HepG2 (cell line): ENCODE data around the gene HSF4. TPM values are rescaled to one million over a fixed set of nuclear protein-coding genes. Genes with fewer than 3 reads are reported as not detected.

ENCODE experiments used
- ATAC-seq: fragments of 200-7000 bp; cut with Tn5 transposase; 3 replicates; pipeline ENCODE4 v1.9.1; 2020; ENCODE audit warnings: mild to moderate bottlenecking, moderate library complexity
- BruUV-seq: library from RNA; stranded (reverse); fragments of 400-500 nt; replicated peaks from 2 replicates; lab custom pipeline; 2021; lab: Mats Ljungman, UMichigan
- CTCF ChIA-PET: fragments of 300-600 bp; formaldehyde crosslinking; extraction: SDS; loops from one replicate; lab custom pipeline; 2021; ENCODE audit warnings: low total read pairs, inconsistent platforms, low intra/inter-chr PET ratio; lab: Yijun Ruan, JAX
- POLR2A ChIA-PET: fragments of 350-600 bp; sonication (Branson Sonifier 250); formaldehyde crosslinking; loops from one replicate; lab custom pipeline; 2020; ENCODE audit warnings: antibody characterized with exemption, inconsistent platforms; lab: Yijun Ruan, JAX
- DNase-seq: peaks from one replicate; pipeline ENCODE4 v3.0.0-alpha.2; 2015; ENCODE audit warnings: low spot score
- FAIRE-seq: peaks from 3 replicates; lab custom pipeline; 2011; peaks lifted over from hg19 to GRCh38; lab: Jason Lieb, UNC
- H2AFZ ChIP-seq: one replicate; pipeline ENCODE4 v1.6.1; 2011; ENCODE audit warnings: low read length, inconsistent platforms
- H3K27ac ChIP-seq: fragments of 300-600 bp; 3 replicates; pipeline ENCODE4 v1.8.0; 2011; ENCODE audit warnings: mixed run types, mild to moderate bottlenecking, mixed read lengths, low read length, inconsistent platforms; ENCODE audit not compliant: insufficient read depth; ENCODE audit errors: extremely low read length
- H3K27me3 ChIP-seq, 2 experiments: fragments of 200-600 bp in 1 of 2; 2 replicates in 1 of 2; 3 replicates in 1 of 2; pipeline versions ENCODE4 v1.6.0 to v1.8.0; 2011; ENCODE audit warnings: low read length in 2 of 2, mild to moderate bottlenecking in 2 of 2, moderate library complexity in 2 of 2, inconsistent platforms in 1 of 2; ENCODE audit not compliant: insufficient read depth in 2 of 2, control insufficient read depth in 1 of 2
- H3K36me3 ChIP-seq, 2 experiments: fragments of 200-600 bp in 1 of 2; replicated peaks in 1 of 2; 2 replicates in 1 of 2; 3 replicates in 1 of 2; pipeline versions ENCODE4 v1.5.1 to v1.8.0; 2011; ENCODE audit warnings: low read length in 2 of 2, inconsistent platforms in 1 of 2; ENCODE audit not compliant: insufficient read depth in 2 of 2, control insufficient read depth in 1 of 2
- H3K4me1 ChIP-seq: 2 replicates; pipeline ENCODE4 v1.5.1; 2012; ENCODE audit warnings: low read length, inconsistent platforms; ENCODE audit not compliant: insufficient read depth
- H3K4me2 ChIP-seq: 2 replicates; pipeline ENCODE4 v1.6.0; 2011; ENCODE audit warnings: low read depth, low read length, inconsistent platforms
- H3K4me3 ChIP-seq, 3 experiments: fragments of 200-600 bp in 1 of 3; sonication (generic), shearing (Covaris generic) in 1 of 3; replicated peaks in 1 of 3; 2 replicates each; pipeline ENCODE4 v1.5.1; 2011 to 2016; ENCODE audit warnings: low read length in 3 of 3, inconsistent platforms in 2 of 3, low read depth in 2 of 3, mild to moderate bottlenecking in 2 of 3, control low read depth in 1 of 3, mixed read lengths in 1 of 3; ENCODE audit not compliant: insufficient read depth in 1 of 3
- H3K79me2 ChIP-seq: one replicate; pipeline ENCODE4 v1.6.1; 2011; ENCODE audit warnings: low read length, inconsistent platforms; ENCODE audit not compliant: insufficient read depth
- H3K9ac ChIP-seq: 2 replicates; pipeline ENCODE4 v1.6.0; 2011; ENCODE audit warnings: mild to moderate bottlenecking, low read depth, low read length, inconsistent platforms; ENCODE audit not compliant: insufficient read depth
- H3K9me3 ChIP-seq: 2 replicates; pipeline ENCODE4 v1.5.1; 2012; ENCODE audit warnings: mild to moderate bottlenecking, low read length
- H4K20me1 ChIP-seq: 2 replicates; pipeline ENCODE4 v1.6.0; 2011; ENCODE audit warnings: inconsistent platforms, mild to moderate bottlenecking, low read length, moderate library complexity; ENCODE audit not compliant: insufficient read depth
- CBX1 ChIP-seq: IDR thresholded peaks from one replicate; pipeline ENCODE4 v1.6.1; 2016; ENCODE audit warnings: antibody characterized with exemption, low read depth
- FOXM1 ChIP-seq: sonication (generic); formaldehyde crosslinking; IDR thresholded peaks from 2 replicates; pipeline ENCODE4 v1.5.0; 2020; ENCODE audit warnings: missing genetic modification reagents
- HNF4G ChIP-seq, 2 experiments: sonication (generic) in 1 of 2; formaldehyde crosslinking in 1 of 2; IDR thresholded peaks; 2 replicates each; pipeline versions ENCODE4 v1.4.0 to v1.6.1; 2011 to 2020; ENCODE audit warnings: borderline replicate concordance in 2 of 2, low read depth in 2 of 2, mild to moderate bottlenecking in 2 of 2, low read length in 1 of 2, missing genetic modification reagents in 1 of 2, moderate library complexity in 1 of 2
- JUNB ChIP-seq: sonication (generic); formaldehyde crosslinking; IDR thresholded peaks from 2 replicates; pipeline ENCODE4 v1.8.0; 2022; ENCODE audit warnings: missing genetic modification reagents, mild to moderate bottlenecking, borderline replicate concordance
- KDM4B ChIP-seq: sonication (generic); formaldehyde crosslinking; IDR thresholded peaks from 2 replicates; pipeline ENCODE4 v1.4.0; 2020; ENCODE audit warnings: missing genetic modification reagents
- KLF13 ChIP-seq: sonication (generic); formaldehyde crosslinking; IDR thresholded peaks from 2 replicates; pipeline ENCODE4 v1.4.0; 2020; ENCODE audit warnings: mild to moderate bottlenecking, missing genetic modification reagents
- PRDM4 ChIP-seq: sonication (generic); formaldehyde crosslinking; IDR thresholded peaks from 2 replicates; pipeline ENCODE4 v1.9.0; 2021; ENCODE audit warnings: missing genetic modification reagents, borderline replicate concordance
- RELA ChIP-seq: sonication (generic); formaldehyde crosslinking; IDR thresholded peaks from 2 replicates; pipeline ENCODE4 v1.4.0; 2020; ENCODE audit warnings: missing genetic modification reagents
- SAFB2 ChIP-seq: sonication (generic); formaldehyde crosslinking; IDR thresholded peaks from 2 replicates; pipeline ENCODE4 v1.5.1; 2020; ENCODE audit warnings: missing genetic modification reagents, low read depth, mild to moderate bottlenecking, borderline replicate concordance
- SMC3 ChIP-seq: IDR thresholded peaks from 2 replicates; pipeline ENCODE4 v1.6.1; 2011; ENCODE audit warnings: low read length, improper control_type of control experiment
- TEAD2 ChIP-seq: sonication (generic); formaldehyde crosslinking; IDR thresholded peaks from 2 replicates; pipeline ENCODE4 v1.9.0; 2021; ENCODE audit warnings: missing genetic modification reagents
- ZKSCAN5 ChIP-seq: sonication (generic); formaldehyde crosslinking; IDR thresholded peaks from 2 replicates; pipeline ENCODE4 v1.5.1; 2020; ENCODE audit warnings: mild to moderate bottlenecking, missing genetic modification reagents
- ZMYM3 ChIP-seq: sonication (generic); formaldehyde crosslinking; IDR thresholded peaks from 2 replicates; pipeline ENCODE4 v1.5.1; 2020; ENCODE audit warnings: mild to moderate bottlenecking, missing genetic modification reagents
- ZNF414 ChIP-seq: sonication (generic); formaldehyde crosslinking; IDR thresholded peaks from 2 replicates; pipeline ENCODE4 v1.5.0; 2020; ENCODE audit warnings: missing genetic modification reagents
- ZNF644 ChIP-seq: IDR thresholded peaks from 2 replicates; pipeline ENCODE4 v1.6.1; 2016; ENCODE audit warnings: low read depth
- ZNF709 ChIP-seq: sonication (generic); formaldehyde crosslinking; IDR thresholded peaks from 2 replicates; pipeline ENCODE4 v1.5.0; 2020; ENCODE audit warnings: mild to moderate bottlenecking, missing genetic modification reagents
- ZSCAN22 ChIP-seq: sonication (generic); formaldehyde crosslinking; IDR thresholded peaks from 2 replicates; pipeline ENCODE4 v1.4.0; 2020; ENCODE audit warnings: mild to moderate bottlenecking, missing genetic modification reagents
- ZZZ3 ChIP-seq: sonication (generic); formaldehyde crosslinking; IDR thresholded peaks from 2 replicates; pipeline ENCODE4 v1.4.0; 2020; ENCODE audit warnings: missing genetic modification reagents, mild to moderate bottlenecking, borderline replicate concordance
- WGBS: methylation state at CpG from one replicate; pipeline ENCODE4 v1.1.6; 2017; ENCODE audit warnings: low lambda C conversion rate; 5-methylcytosine and 5-hydroxymethylcytosine counted together
- in situ Hi-C: cut with HindIII; loops from 2 replicates; pipeline ENCODE4 v1.10.0; 2017; ENCODE audit warnings: low pct_unique_long_range_greater_than_20kb; ENCODE audit not compliant: extremely low pct_ligation_motif_present
- intact Hi-C: fragments of 100-400 bp; cut with micrococcal nuclease; formaldehyde crosslinking; loops from one replicate; pipeline ENCODE4 v1.10.0; 2022; ENCODE audit not compliant: unreplicated experiment
- polyA plus RNA-seq, 8 experiments: library from polyadenylated mRNA; depleted of rRNA in 3 of 8; stranded (reverse) in 7 of 8; unstranded in 1 of 8; fragments of >200 nt; fragmentation: Illumina TruSeq in 4 of 8; extraction: Trizol in 4 of 8; gene quantifications; 2 replicates each; pipeline versions ENCODE4 v1.2.1 to v1.2.3, GENCODE V29; 2011 to 2016; ENCODE audit warnings: low read depth in 4 of 8, missing spikeins in 1 of 8, mixed read lengths in 1 of 8; ENCODE audit not compliant: insufficient read depth in 1 of 8
- total RNA-seq, 5 experiments: library from RNA; depleted of rRNA; stranded (reverse); fragments of >200 nt; fragmentation: Illumina TruSeq; extraction: Trizol; gene quantifications; 2 replicates each; pipeline ENCODE4 v1.2.3, GENCODE V29; 2016; ENCODE audit warnings: low read depth in 1 of 5
- TF ChIP-seq, protein P1 (sequence below): sonication (generic); formaldehyde crosslinking; IDR thresholded peaks from 2 replicates; pipeline ENCODE4 v1.4.0; 2020; ENCODE audit warnings: mild to moderate bottlenecking, missing genetic modification reagents
- TF ChIP-seq, protein P2 (sequence below): IDR thresholded peaks from 2 replicates; pipeline ENCODE4 v1.6.1; 2012; ENCODE audit warnings: low read depth, low read length, improper control_type of control experiment

HSF4 gene
- total and polyA plus RNA-seq, 2 of the 13 experiments (the other 11 are each of a cell fraction or from before 2014, with no cell fraction given) = 3.5 to 16.9 TPM

DNA sequence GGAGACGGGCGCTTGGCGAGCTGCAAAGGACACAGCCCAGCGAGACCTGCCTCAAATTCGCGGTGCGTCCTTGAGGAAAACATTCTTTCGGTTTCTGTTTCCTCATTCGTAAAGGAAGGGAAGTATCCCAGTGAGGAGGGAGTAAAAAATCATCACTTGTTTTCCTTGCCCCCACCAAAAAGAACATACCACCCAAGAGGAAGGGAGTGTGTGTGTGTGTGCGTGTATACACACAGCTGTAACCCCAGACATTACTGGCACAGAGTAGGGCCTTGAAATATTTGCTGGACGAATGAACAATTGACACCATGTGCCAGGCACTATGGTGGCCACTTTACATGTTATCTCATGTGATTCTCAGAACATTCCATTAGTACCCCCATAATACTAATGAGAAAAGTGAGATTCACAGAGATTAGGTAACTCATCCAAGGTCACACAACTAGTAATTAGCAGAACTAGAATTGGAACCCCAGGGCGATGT is 21.1 kb downstream of the HSF4 start:
- Histone ChIP-seq H3K4me2 (peak overlapping the region; percentile 96), H3K79me2 (no peaks in the 10 kb centered on the region), H3K9me3 (no peaks in the 10 kb centered on the region), H3K4me3 (peak overlapping the region in 2 of 3 experiments; percentile 9 to 82; a peak in 2 of 6 replicates), H2AFZ (no peak overlapping the region), H3K9ac (no peak overlapping the region), H3K4me1 (peaks cover 52% of the 10 kb centered on the region), H3K27ac (no peak overlapping the region), H3K27me3 (peaks cover 7 to 10% of the 10 kb centered on the region in 2 experiments; a peak in 2 of 5 replicates), H4K20me1 (no peaks in the 10 kb centered on the region), H3K36me3 (no peaks in the 10 kb centered on the region)
- WGBS = 2% methylated on average over 12 of the region's 12 CpGs
- POLR2A ChIA-PET = interaction anchor here (1.1 to 2.8 kb wide), 7 partner anchors 12 to 167 kb away, joined by 4 to 18 read pairs (median 6); partner anchors contain the start of genes FHOD1, NOL3 and TMEM208
- in situ Hi-C loops = loop anchor here (5.0 kb wide), 1 partner anchor 208 kb away; no protein-coding TSS in a partner anchor
- no TSS peak for BruUV-seq
- intact Hi-C loops = loop anchor here (1.0 to 5.0 kb wide), 3 partner anchors 42 to 208 kb away; partner anchors contain the start of gene TMEM208
- FAIRE-seq (no peak), ATAC-seq (no peak), DNase-seq (no peak)
- CTCF ChIA-PET = interaction anchor here (0.9 to 2.7 kb wide), 7 partner anchors 11 to 290 kb away, joined by 3 to 28 read pairs (median 5); no protein-coding TSS in a partner anchor
- TF ChIP-seq ZZZ3 (CRISPR knock-in tag) (no peak), ZKSCAN5 (CRISPR knock-in tag) (peak; percentile 11; the same call in 1 of the 2 replicates), ZNF709 (CRISPR knock-in tag) (peak; percentile 49; the same call in 1 of the 2 replicates), KDM4B (CRISPR knock-in tag) (no peak), PRDM4 (CRISPR knock-in tag) (no peak), JUNB (CRISPR knock-in tag) (no peak), KLF13 (CRISPR knock-in tag) (0 out of 2 replicates have a peak, but pooled peaks have one; percentile 6), ZMYM3 (CRISPR knock-in tag) (no peak), ZNF644 (no peak), FOXM1 (CRISPR knock-in tag) (no peak), ZSCAN22 (CRISPR knock-in tag) (no peak), RELA (CRISPR knock-in tag) (no peak), SMC3 (no peak), HNF4G (IDR thresholded peaks at IDR 0.05; ENCODE audit: borderline replicate concordance, low read depth, low read length) (no peak), HNF4G (CRISPR knock-in tag; IDR thresholded peaks at IDR 0.05; ENCODE audit: borderline replicate concordance, low read depth) (0 out of 2 replicates have a peak, but pooled peaks have one; percentile 5), CBX1 (peak; percentile 3), ZNF414 (CRISPR knock-in tag) (0 out of 2 replicates have a peak, but pooled peaks have one; percentile 11), SAFB2 (CRISPR knock-in tag) (no peak), TEAD2 (CRISPR knock-in tag) (0 out of 2 replicates have a peak, but pooled peaks have one; percentile 7)
- TF ChIP-seq, protein P1, sequence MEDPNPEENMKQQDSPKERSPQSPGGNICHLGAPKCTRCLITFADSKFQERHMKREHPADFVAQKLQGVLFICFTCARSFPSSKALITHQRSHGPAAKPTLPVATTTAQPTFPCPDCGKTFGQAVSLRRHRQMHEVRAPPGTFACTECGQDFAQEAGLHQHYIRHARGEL (CRISPR knock-in tag) = 0 out of 2 replicates have a peak, but pooled peaks have one; percentile 4
- TF ChIP-seq, protein P2, sequence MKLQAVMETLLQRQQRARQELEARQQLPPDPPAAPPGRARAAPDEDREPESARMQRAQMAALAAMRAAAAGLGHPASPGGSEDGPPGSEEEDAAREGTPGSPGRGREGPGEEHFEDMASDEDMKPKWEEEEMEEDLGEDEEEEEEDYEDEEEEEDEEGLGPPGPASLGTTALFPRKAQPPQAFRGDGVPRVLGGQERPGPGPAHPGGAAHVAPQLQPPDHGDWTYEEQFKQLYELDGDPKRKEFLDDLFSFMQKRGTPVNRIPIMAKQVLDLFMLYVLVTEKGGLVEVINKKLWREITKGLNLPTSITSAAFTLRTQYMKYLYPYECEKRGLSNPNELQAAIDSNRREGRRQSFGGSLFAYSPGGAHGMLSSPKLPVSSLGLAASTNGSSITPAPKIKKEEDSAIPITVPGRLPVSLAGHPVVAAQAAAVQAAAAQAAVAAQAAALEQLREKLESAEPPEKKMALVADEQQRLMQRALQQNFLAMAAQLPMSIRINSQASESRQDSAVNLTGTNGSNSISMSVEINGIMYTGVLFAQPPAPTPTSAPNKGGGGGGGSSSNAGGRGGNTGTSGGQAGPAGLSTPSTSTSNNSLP = no peak
